Ishikawa (cell line): ENCODE data around the gene MIER3.
A peak's percentile ranks its signal among the peaks of the same experiment; 100 is the strongest.

Experiments used
- CEBPB ChIP-seq: IDR thresholded peaks from 2 replicates; pipeline ENCODE4 v1.6.1; 2012
- CREB1 ChIP-seq: IDR thresholded peaks from 2 replicates; pipeline ENCODE4 v1.6.1; 2012; ENCODE audit warnings: low read depth
- EGR1 ChIP-seq: IDR thresholded peaks from 2 replicates; pipeline ENCODE4 v1.6.1; 2012
- EP300 ChIP-seq: IDR thresholded peaks from 2 replicates; pipeline ENCODE4 v1.6.1; 2012; ENCODE audit warnings: borderline replicate concordance
- FOXM1 ChIP-seq: IDR thresholded peaks from 2 replicates; pipeline ENCODE4 v1.6.1; 2012; ENCODE audit warnings: low read depth, borderline replicate concordance
- NFIC ChIP-seq: IDR thresholded peaks from 2 replicates; pipeline ENCODE4 v1.6.1; 2012
- RAD21 ChIP-seq: IDR thresholded peaks from 2 replicates; pipeline ENCODE4 v1.6.1; 2012; ENCODE audit warnings: low read depth
- TAF1 ChIP-seq: IDR thresholded peaks from 2 replicates; pipeline ENCODE4 v1.6.1; 2012; ENCODE audit warnings: low read depth, mild to moderate bottlenecking
- TCF12 ChIP-seq: IDR thresholded peaks from 2 replicates; pipeline ENCODE4 v1.6.1; 2012; ENCODE audit warnings: low read depth
- TEAD4 ChIP-seq: IDR thresholded peaks from 2 replicates; pipeline ENCODE4 v1.6.1; 2012
- YY1 ChIP-seq: IDR thresholded peaks from 2 replicates; pipeline ENCODE4 v1.6.1; 2012; ENCODE audit warnings: low read depth
- ZBTB7A ChIP-seq: IDR thresholded peaks from 2 replicates; pipeline ENCODE4 v1.6.1; 2012; ENCODE audit warnings: low read depth
- TF ChIP-seq, protein P1 (sequence below): IDR thresholded peaks from 2 replicates; pipeline ENCODE4 v1.6.1; 2012
- TF ChIP-seq, protein P2 (sequence below): IDR thresholded peaks from 2 replicates; pipeline ENCODE4 v1.6.1; 2012
- TF ChIP-seq, protein P3 (sequence below): IDR thresholded peaks from 2 replicates; pipeline ENCODE4 v1.6.1; 2012; ENCODE audit warnings: low read depth, mild to moderate bottlenecking

The MIER3 gene

DNA sequence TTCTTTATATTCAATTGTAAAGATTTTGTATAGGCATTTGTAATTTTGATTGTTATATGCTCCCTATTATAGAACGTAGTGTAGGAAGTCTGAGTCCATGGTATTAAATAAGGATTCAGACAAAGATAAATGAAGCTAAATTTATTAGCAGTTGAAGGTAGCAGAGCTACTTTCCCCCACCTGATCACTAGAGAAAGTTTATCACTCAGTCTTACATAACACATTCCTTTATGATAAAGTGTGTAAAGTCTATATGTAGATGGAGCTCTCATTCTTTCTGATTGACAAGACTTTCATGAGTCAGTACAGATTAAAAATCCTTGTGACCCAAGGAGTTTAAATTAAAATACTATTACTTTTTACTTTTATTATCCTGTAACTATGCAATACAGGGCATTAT, 2.3 kb upstream of the MIER3 start:
- TF ChIP-seq EGR1: no peak
- TF ChIP-seq CEBPB: no peak

DNA sequence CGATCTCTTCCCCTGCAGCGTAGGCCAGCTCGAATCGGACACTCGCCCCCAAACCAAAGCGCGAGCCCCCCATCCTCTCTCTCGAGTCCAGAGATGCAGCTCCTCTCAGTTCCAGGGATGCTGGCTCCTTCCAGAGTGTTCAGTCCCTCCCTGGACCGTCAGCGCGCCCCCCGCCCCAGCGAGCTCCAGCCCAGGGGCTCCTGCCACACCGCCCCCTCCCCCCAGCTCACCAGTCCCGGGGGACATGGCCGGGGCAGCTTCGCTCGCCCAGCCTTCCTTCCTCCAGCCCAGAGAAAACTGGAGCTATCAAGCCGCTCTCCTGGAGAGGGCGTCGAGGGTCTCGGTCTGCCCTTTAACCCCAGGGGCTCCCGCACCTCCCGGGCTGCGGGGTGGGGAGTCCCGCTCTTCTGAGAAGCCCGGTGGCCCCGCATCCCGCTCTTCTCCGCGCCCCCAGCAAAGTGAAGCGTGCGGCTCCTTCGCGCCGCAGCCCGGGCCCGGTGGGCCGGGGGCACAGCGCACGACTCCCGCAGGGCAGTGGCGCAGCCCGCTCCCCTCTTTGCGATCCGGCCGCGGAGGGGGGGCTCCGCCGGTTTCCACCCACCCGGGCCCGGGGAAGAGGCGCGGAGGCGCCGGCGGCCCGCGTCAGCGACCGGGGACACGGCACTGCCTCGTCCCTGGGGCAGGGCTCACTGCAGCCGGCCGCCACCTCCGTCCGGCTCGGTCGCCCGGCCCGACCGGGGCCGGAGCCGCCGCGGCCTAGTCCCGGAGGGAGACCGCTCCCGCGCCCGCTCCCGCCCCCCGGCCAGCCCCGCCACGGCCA, 587 bp downstream of the MIER3 start:
- TF ChIP-seq ZBTB7A (peak; percentile 93), TCF12 (no peak)

DNA sequence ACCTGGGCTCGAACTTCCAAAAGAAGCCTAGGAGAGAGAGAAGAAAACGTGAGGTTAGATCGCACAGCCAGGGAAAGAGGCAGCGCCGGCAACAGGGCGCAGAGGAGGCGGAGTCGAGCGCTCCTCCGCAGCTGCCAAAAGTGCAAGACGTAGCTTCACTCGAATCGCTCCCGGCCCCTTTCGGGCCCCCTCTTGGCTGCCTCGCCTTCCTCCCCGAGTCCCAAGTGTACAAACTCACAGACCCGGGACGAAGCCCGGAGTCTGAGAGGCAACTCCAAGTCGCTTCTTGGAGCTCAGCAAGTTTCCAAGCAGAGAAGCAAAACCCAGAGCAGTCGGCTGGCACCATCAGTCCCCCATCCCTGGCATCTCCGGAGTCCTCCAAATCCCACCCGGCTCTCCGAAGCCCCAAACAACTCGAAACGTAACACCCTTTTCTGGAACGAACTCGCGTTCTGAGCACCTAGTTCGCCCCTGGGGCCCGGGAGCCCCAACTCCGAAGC, 1.2 kb downstream of the MIER3 start:
- TF ChIP-seq CEBPB (no peak), EP300 (no peak), CREB1 (no peak)

DNA sequence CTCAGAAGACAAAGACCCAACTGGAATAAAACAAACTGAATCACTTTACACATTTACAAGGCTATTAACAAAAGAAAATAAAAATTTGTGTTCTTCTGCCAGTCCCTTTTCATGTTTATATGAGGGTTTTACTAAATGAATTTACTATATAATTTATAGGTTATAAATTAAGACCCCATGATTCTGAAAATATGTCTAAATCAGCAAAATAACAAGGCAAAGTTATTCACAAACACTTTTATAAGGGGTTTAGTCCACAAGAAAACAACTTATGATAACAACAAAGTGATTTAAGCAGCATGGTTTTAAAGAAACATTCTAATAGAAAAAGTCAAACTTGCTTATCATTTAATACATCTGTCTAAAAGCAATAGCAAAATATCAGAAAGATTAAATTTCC, 4.9 kb downstream of the MIER3 start:
- TF ChIP-seq RAD21 (no peak), TEAD4 (no peak), YY1 (no peak)

DNA sequence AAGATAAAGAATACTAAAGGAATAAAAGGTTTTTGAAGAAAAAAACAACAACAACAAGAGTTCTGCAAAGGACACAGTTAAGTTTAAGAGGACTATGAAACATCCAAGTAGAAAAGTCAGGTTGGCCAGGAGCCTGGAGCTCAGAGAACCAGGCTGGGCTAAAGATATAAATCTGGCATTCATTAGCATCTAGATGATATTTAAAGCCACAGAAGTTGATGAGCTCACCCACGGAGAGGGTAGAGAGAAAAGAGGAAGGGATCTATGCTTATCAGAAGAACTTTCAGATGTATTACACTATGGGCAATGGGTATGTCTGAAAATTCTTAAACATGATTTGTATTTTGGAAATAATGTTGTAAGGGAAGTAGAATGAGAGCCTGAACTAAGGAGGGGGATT, 9.9 kb downstream of the MIER3 start:
- no peak for TF ChIP-seq TAF1
- no peak for TF ChIP-seq ZBTB7A
- TF ChIP-seq, protein P1, sequence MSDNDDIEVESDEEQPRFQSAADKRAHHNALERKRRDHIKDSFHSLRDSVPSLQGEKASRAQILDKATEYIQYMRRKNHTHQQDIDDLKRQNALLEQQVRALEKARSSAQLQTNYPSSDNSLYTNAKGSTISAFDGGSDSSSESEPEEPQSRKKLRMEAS: no peak
- TF ChIP-seq RAD21: no peak

DNA sequence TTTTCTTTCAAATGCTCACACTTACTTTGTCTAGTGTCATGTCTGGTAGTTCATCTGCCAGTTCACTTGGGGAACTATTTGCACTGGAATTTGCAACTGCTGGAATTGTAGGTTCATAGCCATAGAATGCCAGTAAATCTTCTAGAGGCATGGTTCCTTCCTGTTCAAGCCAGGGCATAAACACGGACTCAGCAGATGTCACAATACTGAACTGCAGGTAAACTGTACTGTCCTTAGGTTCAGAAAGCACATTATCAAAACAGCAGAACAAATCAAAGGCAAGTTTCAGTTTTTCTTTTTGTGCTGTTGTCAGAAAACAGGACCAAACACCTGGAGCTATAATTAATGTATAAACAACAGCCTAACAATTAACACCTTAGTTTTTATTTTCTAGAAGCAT, 13.1 kb downstream of the MIER3 start:
- TF ChIP-seq RAD21 (no peak), EP300 (no peak), FOXM1 (no peak), TEAD4 (no peak), EGR1 (no peak), NFIC (no peak), YY1 (no peak), CREB1 (no peak), TAF1 (no peak), ZBTB7A (no peak), TCF12 (no peak), CEBPB (no peak)
- TF ChIP-seq, protein P2, sequence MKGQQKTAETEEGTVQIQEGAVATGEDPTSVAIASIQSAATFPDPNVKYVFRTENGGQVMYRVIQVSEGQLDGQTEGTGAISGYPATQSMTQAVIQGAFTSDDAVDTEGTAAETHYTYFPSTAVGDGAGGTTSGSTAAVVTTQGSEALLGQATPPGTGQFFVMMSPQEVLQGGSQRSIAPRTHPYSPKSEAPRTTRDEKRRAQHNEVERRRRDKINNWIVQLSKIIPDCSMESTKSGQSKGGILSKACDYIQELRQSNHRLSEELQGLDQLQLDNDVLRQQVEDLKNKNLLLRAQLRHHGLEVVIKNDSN: no peak
- TF ChIP-seq, protein P1: no peak
- TF ChIP-seq, protein P3, sequence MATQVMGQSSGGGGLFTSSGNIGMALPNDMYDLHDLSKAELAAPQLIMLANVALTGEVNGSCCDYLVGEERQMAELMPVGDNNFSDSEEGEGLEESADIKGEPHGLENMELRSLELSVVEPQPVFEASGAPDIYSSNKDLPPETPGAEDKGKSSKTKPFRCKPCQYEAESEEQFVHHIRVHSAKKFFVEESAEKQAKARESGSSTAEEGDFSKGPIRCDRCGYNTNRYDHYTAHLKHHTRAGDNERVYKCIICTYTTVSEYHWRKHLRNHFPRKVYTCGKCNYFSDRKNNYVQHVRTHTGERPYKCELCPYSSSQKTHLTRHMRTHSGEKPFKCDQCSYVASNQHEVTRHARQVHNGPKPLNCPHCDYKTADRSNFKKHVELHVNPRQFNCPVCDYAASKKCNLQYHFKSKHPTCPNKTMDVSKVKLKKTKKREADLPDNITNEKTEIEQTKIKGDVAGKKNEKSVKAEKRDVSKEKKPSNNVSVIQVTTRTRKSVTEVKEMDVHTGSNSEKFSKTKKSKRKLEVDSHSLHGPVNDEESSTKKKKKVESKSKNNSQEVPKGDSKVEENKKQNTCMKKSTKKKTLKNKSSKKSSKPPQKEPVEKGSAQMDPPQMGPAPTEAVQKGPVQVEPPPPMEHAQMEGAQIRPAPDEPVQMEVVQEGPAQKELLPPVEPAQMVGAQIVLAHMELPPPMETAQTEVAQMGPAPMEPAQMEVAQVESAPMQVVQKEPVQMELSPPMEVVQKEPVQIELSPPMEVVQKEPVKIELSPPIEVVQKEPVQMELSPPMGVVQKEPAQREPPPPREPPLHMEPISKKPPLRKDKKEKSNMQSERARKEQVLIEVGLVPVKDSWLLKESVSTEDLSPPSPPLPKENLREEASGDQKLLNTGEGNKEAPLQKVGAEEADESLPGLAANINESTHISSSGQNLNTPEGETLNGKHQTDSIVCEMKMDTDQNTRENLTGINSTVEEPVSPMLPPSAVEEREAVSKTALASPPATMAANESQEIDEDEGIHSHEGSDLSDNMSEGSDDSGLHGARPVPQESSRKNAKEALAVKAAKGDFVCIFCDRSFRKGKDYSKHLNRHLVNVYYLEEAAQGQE: no peak

DNA sequence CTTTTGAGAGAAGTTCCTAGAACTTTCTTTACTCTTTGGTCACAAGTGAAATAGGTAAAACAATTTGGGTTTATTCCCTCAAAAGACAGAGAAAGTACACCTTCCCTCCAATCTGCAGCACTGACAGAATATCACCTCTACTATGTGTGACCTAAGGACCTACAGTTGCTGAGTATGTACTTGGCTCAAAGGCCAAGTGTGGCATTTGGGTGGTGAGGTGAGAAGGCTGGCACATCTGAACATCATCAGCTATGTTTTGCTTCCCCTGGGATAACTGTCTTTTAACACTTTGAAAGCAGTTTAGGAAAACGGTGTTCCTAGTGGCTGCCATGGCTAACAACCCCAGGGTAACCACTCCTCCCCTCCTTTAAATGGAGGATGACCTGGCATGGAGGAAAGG, 17.6 kb downstream of the MIER3 start:
- TF ChIP-seq YY1: no peak
- TF ChIP-seq, protein P3: no peak
- TF ChIP-seq NFIC: no peak
- TF ChIP-seq TCF12: no peak

DNA sequence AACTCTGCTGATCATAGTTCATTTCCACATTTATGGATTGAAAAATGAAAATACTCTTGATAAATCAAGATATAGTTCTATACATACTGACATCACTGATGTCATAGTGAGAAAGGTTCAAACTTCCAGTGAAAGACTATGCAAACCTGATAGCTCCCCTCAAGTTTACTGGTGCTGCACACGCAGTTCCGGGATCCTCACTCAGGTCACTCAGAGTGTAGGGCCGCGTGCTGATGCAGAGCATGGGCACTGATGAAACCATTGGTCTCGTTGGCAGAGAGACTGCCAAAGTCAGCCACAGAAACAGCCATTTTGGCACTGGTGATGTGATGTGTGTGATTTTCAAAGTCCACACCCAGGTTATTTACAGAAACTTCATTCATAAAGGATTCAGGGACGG, 29.0 kb downstream of the MIER3 start:
- TF ChIP-seq ZBTB7A: no peak
- no peak for TF ChIP-seq NFIC
- TF ChIP-seq, protein P3: no peak
- no peak for TF ChIP-seq TAF1
- TF ChIP-seq, protein P1: no peak
- TF ChIP-seq YY1: no peak
- TF ChIP-seq EP300: no peak
- no peak for TF ChIP-seq CREB1
- TF ChIP-seq TCF12: no peak
- no peak for TF ChIP-seq EGR1
- no peak for TF ChIP-seq FOXM1
- TF ChIP-seq RAD21: no peak
- TF ChIP-seq CEBPB: no peak
- TF ChIP-seq TEAD4: no peak
